NCI-H128 (cell line): ENCODE data around the gene MPV17.
"Not testable (repeated sequence)": the region's sequence is repeated elsewhere in the genome, so short reads cannot be mapped to it uniquely, and the experiment has no call there.

Experiments used
- DNase-seq: peaks from one replicate; lab custom pipeline; 2025; ENCODE audit not compliant: unreplicated experiment; lab: John Stamatoyannopoulos, UW

Gene MPV17

GRCh38 chr2:27300606-27301005 lies 22.3 kb downstream of the MPV17 start:
- DNase-seq, result not testable (repeated sequence)

- DNase-seq, result no peak
Measured at GRCh38 chr2:27298391-27299080, 24.4 kb downstream of the MPV17 start.

GRCh38 chr2:27297195-27297594 lies 25.7 kb downstream of the MPV17 start:
- no peak for DNase-seq

- no peak for DNase-seq
Measured at GRCh38 chr2:27296481-27296880, 26.4 kb downstream of the MPV17 start.

- DNase-seq, result no peak
Measured at GRCh38 chr2:27294928-27295327, 28.0 kb downstream of the MPV17 start.

- DNase-seq, result no peak
Measured at GRCh38 chr2:27291865-27292264, 31.0 kb downstream of the MPV17 start.

GRCh38 chr2:27290549-27290948 lies 32.3 kb downstream of the MPV17 start:
- DNase-seq, result no peak

- DNase-seq, result no peak
Measured at GRCh38 chr2:27288610-27289009, 34.3 kb downstream of the MPV17 start.

- no peak for DNase-seq
Measured at GRCh38 chr2:27285481-27285880, 37.4 kb downstream of the MPV17 start.

- DNase-seq, result no peak
Measured at GRCh38 chr2:27284996-27285395, 37.9 kb downstream of the MPV17 start.

GRCh38 chr2:27282892-27283291 lies 40.0 kb downstream of the MPV17 start:
- DNase-seq, result no peak

GRCh38 chr2:27281855-27282559 lies 40.9 kb downstream of the MPV17 start, which contains the start of gene TRIM54:
TRIM54 (plus strand) TSS chr2:27282429; CDS start chr2:27282732, 303 bp downstream.
- DNase-seq, result no peak

GRCh38 chr2:27281442-27281841 lies 41.5 kb downstream of the MPV17 start:
- DNase-seq, result no peak

- DNase-seq, result no peak
Measured at GRCh38 chr2:27280826-27281225, 42.1 kb downstream of the MPV17 start.

GRCh38 chr2:27278010-27278409 lies 44.9 kb downstream of the MPV17 start:
- DNase-seq, result no peak

- DNase-seq, result no peak
Measured at GRCh38 chr2:27275211-27276150, 47.4 kb downstream of the MPV17 start, which contains the start of gene DNAJC5G. DNAJC5G (plus strand) TSS chr2:27275433; CDS start chr2:27276729, 1,296 bp downstream.

- DNase-seq, result not testable (repeated sequence)
Measured at GRCh38 chr2:27272537-27273522, 50.1 kb downstream of the MPV17 start.

- DNase-seq, result no peak
Measured at GRCh38 chr2:27271631-27272340, 51.1 kb downstream of the MPV17 start.

GRCh38 chr2:27270670-27271069 lies 52.2 kb downstream of the MPV17 start:
- DNase-seq, result no peak
